Activated CD8-positive, alpha-beta T cell treated with anti-CD3 and anti-CD28 coated beads for 36 hours (primary cell): Measurements from ENCODE around the gene TRAF3IP1. TPM values are rescaled to one million over a fixed set of nuclear protein-coding genes. Genes with fewer than 3 reads are reported as not detected.
A peak's percentile ranks its signal among the peaks of the same experiment; 100 is the strongest.
"Not testable (repeated sequence)": the region's sequence is repeated elsewhere in the genome, so short reads cannot be mapped to it uniquely, and the experiment has no call there.

Experiments used
- ATAC-seq: fragments of 200-7000 bp; cut with Tn5 transposase; one replicate; pipeline ENCODE4 v1.10.0; 2021; ENCODE audit warnings: mild to moderate bottlenecking, moderate library complexity
- CTCF ChIA-PET: fragments of 350-600 bp; sonication (Branson Sonifier 250); formaldehyde crosslinking; loops from one replicate; lab custom pipeline; 2021; ENCODE audit warnings: antibody characterized with exemption; lab: Charles Lee
- POLR2A ChIA-PET: fragments of 350-600 bp; sonication (Branson Sonifier 250); formaldehyde crosslinking; loops from one replicate; lab custom pipeline; 2021; ENCODE audit warnings: antibody characterized with exemption; lab: Charles Lee
- DNase-seq: peaks from one replicate; pipeline ENCODE4 v3.0.0-alpha.2; 2020
- H3K27ac Mint-ChIP-seq: one replicate; pipeline ENCODE4 v1.8.0; 2021; ENCODE audit warnings: mild to moderate bottlenecking, mixed read lengths
- H3K27me3 Mint-ChIP-seq: one replicate; pipeline ENCODE4 v1.8.0; 2021; ENCODE audit warnings: mixed read lengths
- H3K36me3 Mint-ChIP-seq: one replicate; pipeline ENCODE4 v1.8.0; 2021; ENCODE audit warnings: low read depth, mixed read lengths
- H3K4me1 Mint-ChIP-seq: one replicate; pipeline ENCODE4 v1.8.0; 2021; ENCODE audit warnings: low read depth, mixed read lengths
- H3K4me3 Mint-ChIP-seq: one replicate; pipeline ENCODE4 v1.8.0; 2021; ENCODE audit warnings: mild to moderate bottlenecking, moderate library complexity, mixed read lengths
- H3K9me3 Mint-ChIP-seq: one replicate; pipeline ENCODE4 v1.8.0; 2021; ENCODE audit warnings: mixed read lengths
- intact Hi-C: fragments of 100-400 bp; cut with micrococcal nuclease; formaldehyde crosslinking; loops from one replicate; pipeline ENCODE4 v1.10.0; 2022
- total RNA-seq, 2 experiments: library from RNA; stranded (reverse); gene quantifications; one replicate each; pipeline ENCODE4 v1.2.3, GENCODE V29; 2021
- TF ChIP-seq, protein P1 (sequence below): fragments of 200-600 bp; IDR thresholded peaks from one replicate; pipeline ENCODE4 v1.8.0; 2022; ENCODE audit warnings: antibody characterized with exemption, mild to moderate bottlenecking

Gene TRAF3IP1
- total RNA-seq, 2 experiments from 2014 or later = 7.1 to 7.9 TPM

DNA sequence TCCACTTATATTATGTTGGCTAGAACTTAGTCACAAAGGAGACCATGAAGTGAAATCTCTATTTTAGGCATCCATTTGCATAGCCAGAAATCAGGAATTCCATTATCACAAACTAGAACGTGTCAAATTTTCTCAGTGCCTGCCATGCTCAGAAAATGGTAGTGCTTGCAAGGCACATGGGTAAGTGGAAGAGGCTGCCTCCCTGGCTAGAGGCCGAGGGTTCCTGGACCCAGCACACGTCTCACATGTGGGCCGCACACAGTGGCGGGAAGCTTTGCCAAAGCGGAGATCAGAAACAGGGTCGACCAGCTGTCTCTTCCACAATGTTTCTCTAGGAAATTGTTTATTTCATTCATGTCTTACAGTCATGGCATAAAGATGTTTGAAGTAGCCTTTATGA lies 42.3 kb downstream of the TRAF3IP1 start:
- H3K4me1 Mint-ChIP-seq = no peaks in the 10 kb centered on the region
- no peak overlapping the region for H3K27ac Mint-ChIP-seq
- CTCF ChIA-PET = interaction anchor here (0.9 to 1.6 kb wide), 3 partner anchors 8 to 15 kb away, joined by 3 to 4 read pairs (median 3); no protein-coding TSS in a partner anchor
- intact Hi-C loops = no loop called here
- POLR2A ChIA-PET = no interaction called here
- H3K9me3 Mint-ChIP-seq = no peaks in the 10 kb centered on the region
- no peak for DNase-seq
- ATAC-seq = no peak
- no peaks in the 10 kb centered on the region for H3K27me3 Mint-ChIP-seq
- H3K4me3 Mint-ChIP-seq = no peak overlapping the region
- no peaks in the 10 kb centered on the region for H3K36me3 Mint-ChIP-seq
- TF ChIP-seq, protein P1, sequence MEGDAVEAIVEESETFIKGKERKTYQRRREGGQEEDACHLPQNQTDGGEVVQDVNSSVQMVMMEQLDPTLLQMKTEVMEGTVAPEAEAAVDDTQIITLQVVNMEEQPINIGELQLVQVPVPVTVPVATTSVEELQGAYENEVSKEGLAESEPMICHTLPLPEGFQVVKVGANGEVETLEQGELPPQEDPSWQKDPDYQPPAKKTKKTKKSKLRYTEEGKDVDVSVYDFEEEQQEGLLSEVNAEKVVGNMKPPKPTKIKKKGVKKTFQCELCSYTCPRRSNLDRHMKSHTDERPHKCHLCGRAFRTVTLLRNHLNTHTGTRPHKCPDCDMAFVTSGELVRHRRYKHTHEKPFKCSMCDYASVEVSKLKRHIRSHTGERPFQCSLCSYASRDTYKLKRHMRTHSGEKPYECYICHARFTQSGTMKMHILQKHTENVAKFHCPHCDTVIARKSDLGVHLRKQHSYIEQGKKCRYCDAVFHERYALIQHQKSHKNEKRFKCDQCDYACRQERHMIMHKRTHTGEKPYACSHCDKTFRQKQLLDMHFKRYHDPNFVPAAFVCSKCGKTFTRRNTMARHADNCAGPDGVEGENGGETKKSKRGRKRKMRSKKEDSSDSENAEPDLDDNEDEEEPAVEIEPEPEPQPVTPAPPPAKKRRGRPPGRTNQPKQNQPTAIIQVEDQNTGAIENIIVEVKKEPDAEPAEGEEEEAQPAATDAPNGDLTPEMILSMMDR = no peak

DNA sequence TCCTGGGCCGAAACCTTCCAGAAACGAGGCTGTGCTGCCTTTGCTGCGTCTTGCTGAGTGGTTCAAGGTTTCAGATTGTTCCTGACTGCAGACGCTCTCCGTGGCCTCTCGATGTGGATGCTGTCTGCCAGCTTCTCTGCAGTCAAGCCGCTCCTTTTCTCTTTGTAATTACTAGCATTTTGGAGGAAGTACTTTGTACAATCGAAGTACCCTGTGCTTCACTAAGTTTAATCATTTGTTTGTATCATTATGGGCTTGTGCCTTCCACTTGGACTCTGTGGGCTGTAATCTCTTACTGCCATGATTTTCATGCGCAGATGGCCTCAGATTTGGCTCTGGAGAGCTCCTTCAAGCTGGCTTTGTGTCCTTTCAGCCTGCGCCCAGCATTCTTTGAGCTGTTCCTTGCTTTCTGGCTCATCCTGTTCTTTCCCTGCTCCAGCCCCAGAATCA lies 49.3 kb downstream of the TRAF3IP1 start:
- DNase-seq = no peak
- Mint-ChIP-seq H3K27ac (no peak overlapping the region), H3K27me3 (no peaks in the 10 kb centered on the region), H3K4me1 (peaks cover 3% of the 10 kb centered on the region), H3K9me3 (peaks cover 2% of the 10 kb centered on the region), H3K36me3 (peaks cover 2% of the 10 kb centered on the region), H3K4me3 (no peak overlapping the region)
- TF ChIP-seq, protein P1 = no peak
- ChIA-PET POLR2A (interaction anchor here (1.1 kb wide), 1 partner anchor 77 kb away, joined by 3 read pairs; no protein-coding TSS in a partner anchor), CTCF (interaction anchor here (0.8 to 4.2 kb wide), 11 partner anchors 10 to 415 kb away, joined by 3 to 37 read pairs (median 4); no protein-coding TSS in a partner anchor)
- no peak for ATAC-seq
- intact Hi-C loops = loop anchor here (5.0 to 10.0 kb wide), 3 partner anchors 55 to 415 kb away; partner anchors contain the start of gene ASB1

DNA sequence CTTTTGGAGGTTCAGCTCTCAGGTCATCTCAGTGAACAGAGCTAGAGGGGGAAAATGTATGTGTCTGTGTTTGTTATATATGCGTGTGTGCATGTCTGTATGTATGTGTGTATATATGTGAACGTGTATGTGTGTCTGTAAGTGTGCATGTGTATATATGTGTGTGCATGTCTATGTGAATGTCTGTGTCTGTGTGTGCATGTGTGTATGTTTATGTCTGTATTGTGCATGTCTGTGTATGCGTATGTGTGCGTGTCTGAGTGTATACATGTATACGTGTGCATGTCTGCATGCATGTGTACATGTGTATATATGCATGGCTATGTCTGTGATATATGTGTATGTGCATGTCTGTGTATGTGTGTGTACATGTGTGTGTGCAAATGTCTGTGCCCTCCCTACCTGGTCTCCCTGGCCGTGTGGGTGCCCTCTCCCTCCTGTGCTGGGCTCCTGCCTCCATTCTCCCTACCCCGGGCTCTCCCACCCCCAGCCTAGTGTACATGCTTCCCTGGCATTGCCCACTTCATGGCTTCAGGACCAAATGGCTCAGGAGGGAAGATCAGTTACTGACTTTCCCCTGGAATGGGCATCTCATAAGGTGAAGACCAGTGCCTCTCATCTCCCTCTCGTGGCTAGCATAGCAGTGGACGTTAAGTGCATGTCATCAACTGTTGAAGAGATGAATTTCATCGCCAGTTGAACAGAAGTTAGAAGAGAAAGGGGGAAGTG lies 49.9 kb downstream of the TRAF3IP1 start:
- ATAC-seq = no peak
- H3K4me3 Mint-ChIP-seq = no peak overlapping the region
- peaks cover 3% of the 10 kb centered on the region for H3K4me1 Mint-ChIP-seq
- no peaks in the 10 kb centered on the region for H3K27me3 Mint-ChIP-seq
- CTCF ChIA-PET = interaction anchor here (0.6 to 4.2 kb wide), 33 partner anchors 8 to 415 kb away, joined by 3 to 37 read pairs (median 4); no protein-coding TSS in a partner anchor
- TF ChIP-seq, protein P1 = no peak
- DNase-seq = no peak
- H3K27ac Mint-ChIP-seq = no peak overlapping the region
- H3K9me3 Mint-ChIP-seq = peaks cover 2% of the 10 kb centered on the region
- peaks cover 2% of the 10 kb centered on the region for H3K36me3 Mint-ChIP-seq
- intact Hi-C loops = loop anchor here (5.0 to 10.0 kb wide), 3 partner anchors 55 to 415 kb away; partner anchors contain the start of gene ASB1
- POLR2A ChIA-PET = interaction anchor here (1.1 to 1.2 kb wide), 2 partner anchors 11 to 77 kb away, joined by 3 to 4 read pairs; no protein-coding TSS in a partner anchor

DNA sequence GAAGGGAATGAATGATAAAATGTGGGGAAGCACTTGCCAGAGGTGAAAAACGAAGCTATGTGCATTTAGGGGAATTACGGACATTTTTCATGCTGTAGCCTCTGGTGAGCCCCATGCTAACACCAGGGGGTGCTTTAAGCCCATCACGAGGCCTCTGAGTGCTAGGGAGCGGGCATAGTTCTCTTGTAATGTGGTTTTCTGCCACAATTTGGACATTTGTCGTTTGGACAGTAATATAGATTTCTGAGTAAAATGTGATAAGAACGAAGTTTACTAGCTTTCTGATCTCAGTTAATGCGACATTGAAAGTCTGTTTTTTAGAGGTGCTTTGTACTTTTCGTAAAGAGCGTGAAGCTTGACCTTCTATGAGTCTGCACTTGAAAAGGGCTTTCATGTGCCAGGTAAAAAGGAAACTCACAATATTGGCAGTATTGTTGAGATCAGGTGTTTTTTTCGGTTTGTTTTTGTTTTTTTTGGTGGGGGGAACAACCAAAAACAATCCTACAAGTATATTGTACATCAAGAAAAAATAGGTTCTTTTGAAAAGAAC lies 50.6 kb downstream of the TRAF3IP1 start:
- Mint-ChIP-seq H3K4me3 (no peak overlapping the region), H3K9me3 (peaks cover 2% of the 10 kb centered on the region), H3K36me3 (peaks cover 2% of the 10 kb centered on the region), H3K4me1 (peaks cover 3% of the 10 kb centered on the region), H3K27me3 (no peaks in the 10 kb centered on the region), H3K27ac (no peak overlapping the region)
- DNase-seq = peak; percentile 76
- POLR2A ChIA-PET = interaction anchor here (0.7 to 1.2 kb wide), 3 partner anchors 10 to 91 kb away, joined by 3 to 4 read pairs (median 3); no protein-coding TSS in a partner anchor
- CTCF ChIA-PET = interaction anchor here (0.6 to 4.2 kb wide), 40 partner anchors 9 to 414 kb away, joined by 3 to 37 read pairs (median 4); no protein-coding TSS in a partner anchor
- intact Hi-C loops = loop anchor here (5.0 to 10.0 kb wide), 3 partner anchors 54 to 414 kb away; partner anchors contain the start of gene ASB1
- ATAC-seq = peak; percentile 95
- TF ChIP-seq, protein P1 = peak; percentile 87

DNA sequence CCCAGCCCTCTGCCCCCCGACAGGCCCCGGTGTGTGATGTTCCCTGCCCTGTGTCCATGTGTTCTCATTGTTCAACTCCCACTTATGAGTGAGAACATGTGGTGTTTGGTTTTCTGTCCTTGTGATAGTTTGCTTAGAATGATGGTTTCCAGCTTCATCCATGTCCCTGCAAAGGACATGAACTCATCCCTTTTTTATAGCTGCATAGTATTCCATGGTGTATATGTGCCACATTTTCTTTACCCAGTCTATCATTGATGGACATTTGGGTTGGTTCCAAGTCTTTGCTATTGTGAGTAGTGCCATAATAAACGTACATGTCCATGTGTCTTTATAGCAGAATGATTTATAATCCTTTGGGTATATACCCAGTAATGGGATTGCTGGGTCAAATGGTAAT lies 52.0 kb downstream of the TRAF3IP1 start:
- H3K36me3 Mint-ChIP-seq, DNase-seq, H3K27ac Mint-ChIP-seq, H3K4me1 Mint-ChIP-seq, ATAC-seq, H3K4me3 Mint-ChIP-seq, CTCF ChIA-PET, H3K27me3 Mint-ChIP-seq, H3K9me3 Mint-ChIP-seq, POLR2A ChIA-PET: not testable (repeated sequence)
- intact Hi-C loops = loop anchor here (5.0 to 10.0 kb wide), 3 partner anchors 53 to 413 kb away; partner anchors contain the start of gene ASB1
